NCI-H524 (cell line): ENCODE data around the gene MTERF1.
"Not testable (repeated sequence)": the region's sequence is repeated elsewhere in the genome, so short reads cannot be mapped to it uniquely, and the experiment has no call there.

Source experiments
- DNase-seq, 2 experiments: peaks; one replicate each; lab custom pipeline; 2025; lab: John Stamatoyannopoulos, UW

MTERF1 gene, protein sequence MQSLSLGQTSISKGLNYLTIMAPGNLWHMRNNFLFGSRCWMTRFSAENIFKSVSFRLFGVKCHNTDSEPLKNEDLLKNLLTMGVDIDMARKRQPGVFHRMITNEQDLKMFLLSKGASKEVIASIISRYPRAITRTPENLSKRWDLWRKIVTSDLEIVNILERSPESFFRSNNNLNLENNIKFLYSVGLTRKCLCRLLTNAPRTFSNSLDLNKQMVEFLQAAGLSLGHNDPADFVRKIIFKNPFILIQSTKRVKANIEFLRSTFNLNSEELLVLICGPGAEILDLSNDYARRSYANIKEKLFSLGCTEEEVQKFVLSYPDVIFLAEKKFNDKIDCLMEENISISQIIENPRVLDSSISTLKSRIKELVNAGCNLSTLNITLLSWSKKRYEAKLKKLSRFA

DNA sequence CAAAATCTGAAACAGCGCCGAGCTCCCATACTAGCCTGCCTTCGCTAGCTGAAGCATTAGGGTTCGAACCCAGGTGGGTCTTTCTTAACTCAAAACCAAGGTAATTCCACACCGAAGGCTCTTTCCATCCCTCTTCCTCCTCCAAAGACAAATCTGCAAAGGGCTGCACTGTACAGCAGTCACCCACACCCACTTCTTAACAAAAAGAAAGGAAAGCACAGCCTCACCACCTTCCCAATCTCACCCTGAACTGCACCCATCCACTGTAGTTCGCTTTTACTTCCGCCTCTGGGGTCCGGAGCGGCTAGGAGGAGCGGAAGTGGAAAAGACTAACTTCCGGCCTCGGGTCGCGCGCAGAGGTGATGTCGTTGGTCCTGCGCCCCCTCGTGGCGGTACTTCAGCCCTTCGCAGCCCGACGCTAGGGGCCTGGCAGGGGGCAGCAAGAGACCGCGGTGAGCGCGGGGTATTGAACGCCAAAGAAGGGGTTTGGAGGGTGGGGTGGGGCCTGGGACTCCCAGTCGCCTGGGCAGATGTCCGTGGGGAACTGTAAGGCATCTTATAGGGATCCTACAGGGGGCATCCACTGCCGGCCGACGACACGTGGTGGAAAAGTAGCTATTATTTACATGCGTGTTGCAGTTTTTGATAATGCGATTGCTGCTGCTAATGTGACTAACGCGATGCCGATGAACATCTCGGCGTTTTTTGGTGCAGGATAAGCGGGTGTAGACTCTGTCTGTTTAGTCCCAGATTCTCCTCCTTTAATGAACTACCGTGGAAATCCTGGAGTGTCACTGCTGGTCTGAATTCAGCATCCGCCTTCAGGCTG is at the start of gene MTERF1:
MTERF1 (minus strand) TSS at position 290 of the 829 bp plus-strand sequence. CDS start 619 bp downstream, outside the sequence.
- DNase-seq = peak; percentile 96

DNA sequence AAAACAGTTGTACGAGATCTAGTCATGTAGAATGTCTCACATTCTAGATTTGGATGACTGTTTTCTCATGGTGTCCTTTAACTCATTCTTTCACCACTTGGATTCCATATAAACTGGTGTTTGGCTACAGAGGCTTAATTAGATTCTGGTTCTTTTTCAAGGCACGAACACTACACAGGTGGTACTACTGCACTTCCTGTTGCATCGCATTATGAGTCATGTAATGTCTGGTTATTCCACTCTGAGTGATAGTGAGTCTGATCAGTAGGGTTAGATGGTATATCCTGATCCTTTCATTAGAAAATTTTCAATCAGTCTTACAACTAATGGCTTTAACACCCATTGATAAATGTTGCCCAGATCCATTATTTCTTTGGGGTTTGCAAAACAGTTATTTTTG is 49.0 kb upstream of the MTERF1 start:
- DNase-seq = no peak

DNA sequence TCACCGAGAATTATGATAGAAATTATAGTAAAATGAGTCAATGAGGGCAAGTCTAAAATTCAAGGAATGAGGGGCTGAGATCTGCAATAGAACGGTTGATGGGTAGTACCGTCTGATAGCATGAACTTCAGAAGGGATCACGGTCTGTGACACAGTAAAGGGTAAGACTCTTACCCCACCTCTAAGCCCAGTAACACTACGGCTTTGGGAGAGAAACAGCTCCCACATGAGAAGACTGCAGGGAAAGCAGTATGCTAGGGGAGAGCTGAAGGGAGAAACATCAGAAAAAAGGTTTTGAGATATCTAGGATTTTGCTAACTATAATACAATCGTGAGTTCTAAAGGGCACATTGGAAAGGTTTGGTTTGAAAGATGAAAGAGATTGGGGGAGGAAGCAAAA is 47.4 kb upstream of the MTERF1 start:
- no peak for DNase-seq

DNA sequence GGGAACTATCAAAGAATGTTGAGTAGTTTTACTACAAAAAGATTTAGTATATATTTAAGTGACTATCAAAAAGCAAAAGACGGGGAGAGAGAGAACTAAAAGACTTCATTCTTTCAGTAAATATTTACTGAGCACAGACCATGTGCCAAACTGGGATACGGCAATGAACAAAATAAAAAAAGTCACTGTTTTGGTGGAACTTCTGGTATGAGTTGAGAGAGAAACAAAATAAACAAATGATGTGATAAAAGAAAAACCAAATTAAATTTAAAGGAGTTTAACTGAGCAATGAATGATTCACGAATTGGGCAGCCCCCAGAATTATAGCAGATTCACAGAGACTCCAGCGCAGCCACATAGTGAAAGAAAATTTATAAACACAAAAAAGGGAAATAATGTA is 42.4 kb upstream of the MTERF1 start:
- no peak for DNase-seq

DNA sequence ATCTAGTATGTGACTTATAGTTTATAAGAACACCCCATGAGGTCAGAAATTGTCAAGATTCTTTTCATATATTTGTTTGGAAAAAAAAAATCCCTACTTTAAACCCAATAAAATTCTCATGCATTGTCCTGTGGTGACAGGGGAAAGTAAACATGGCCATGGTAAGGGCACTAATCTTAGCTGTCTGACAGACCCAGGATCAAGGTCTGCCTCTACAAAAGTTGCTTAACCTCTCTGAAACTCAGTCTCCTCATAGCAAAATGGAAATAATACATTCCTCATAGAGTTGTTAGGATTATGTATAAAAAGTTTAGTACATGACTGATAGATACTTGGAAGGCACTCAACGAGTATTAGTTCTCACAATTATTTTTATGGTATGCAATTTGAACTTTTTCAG is 37.9 kb upstream of the MTERF1 start:
- no peak for DNase-seq

DNA sequence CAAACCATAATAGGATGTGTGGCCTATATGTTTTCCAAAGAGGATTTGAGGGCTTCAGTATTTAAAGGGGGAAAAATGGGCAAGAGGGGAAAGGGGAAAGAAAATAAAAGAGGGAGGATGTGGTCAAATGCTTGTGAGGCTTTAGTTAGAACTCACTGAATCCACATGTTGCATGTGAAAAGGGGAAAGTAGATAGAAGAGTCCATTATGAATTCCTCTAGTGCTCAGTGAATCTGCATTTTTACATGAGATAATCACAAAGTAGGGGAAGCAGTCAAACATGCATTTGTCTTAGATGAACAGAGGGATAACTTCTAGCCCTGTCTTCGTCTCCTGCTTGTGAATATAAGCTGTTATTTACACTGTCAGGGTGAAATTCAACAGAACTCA is 35.5 kb upstream of the MTERF1 start:
- no peak for DNase-seq

DNA sequence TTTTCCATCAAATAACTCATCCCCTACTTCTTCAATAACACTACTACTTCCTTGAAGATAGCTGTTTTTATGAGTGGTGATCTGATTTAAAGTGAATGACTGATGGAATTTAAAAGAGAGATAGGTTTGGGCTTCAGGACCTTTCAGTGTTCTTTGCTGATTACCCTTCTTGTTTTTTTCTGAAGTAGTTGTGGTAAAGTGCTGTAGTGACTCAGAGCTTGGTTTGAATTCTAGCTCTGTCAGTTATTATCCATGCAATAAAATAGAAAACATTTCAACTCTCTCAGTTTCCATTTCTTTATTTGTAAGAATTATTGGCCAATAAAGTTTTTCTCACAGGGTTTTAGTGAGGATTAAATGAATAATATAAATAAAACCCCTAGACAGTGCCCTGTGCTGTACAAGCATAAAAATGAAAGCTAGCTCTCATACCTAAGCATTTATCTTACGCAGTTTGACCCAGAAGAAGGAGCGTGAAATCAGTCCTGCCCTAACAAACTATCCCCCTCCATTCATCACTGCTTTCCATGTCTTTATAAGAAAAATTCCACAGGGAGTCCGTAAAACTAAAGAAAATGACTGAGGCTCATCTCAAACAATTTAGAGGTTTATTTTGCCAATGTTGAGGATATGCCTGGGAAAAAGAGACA is 35.0 kb upstream of the MTERF1 start:
- no peak for DNase-seq

DNA sequence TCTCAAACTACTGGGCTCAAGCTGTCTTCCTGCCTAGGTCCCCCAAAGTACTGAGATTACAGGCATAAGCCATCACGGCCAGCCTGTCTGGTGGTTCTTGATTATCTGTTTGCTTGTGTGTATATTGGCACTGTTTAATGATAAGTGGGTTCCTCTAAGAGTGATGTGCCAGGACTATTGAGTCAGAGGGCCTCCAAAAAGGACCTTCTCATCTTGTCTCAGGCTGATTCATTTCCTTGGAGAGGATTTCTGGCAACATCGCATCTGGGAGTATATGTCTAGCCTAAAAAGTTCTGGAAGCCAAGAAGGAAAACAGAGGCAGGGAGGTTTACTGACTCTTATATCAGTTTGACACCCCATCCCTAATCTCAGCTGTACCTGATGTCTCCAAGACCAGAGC is 33.1 kb upstream of the MTERF1 start:
- DNase-seq = no peak

DNA sequence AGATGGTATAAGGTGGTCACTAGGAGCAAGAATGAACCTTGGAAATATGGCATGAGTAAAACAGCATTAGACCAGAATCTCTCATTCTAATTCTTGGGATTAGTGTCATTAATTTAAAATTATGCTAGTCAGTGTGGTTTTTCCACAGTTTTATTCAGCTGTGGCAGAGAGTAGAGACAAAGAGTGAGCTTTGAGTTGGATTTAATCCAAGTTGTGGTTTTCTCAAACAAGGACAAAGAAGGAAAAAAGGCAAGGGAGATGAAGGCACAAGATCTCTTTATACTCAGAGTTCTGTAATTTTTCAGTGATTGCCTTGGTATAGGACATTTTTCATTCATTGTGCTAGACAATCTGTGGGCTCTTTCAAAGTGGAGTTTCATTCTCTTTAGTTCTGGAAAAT is 32.0 kb upstream of the MTERF1 start:
- no peak for DNase-seq

DNA sequence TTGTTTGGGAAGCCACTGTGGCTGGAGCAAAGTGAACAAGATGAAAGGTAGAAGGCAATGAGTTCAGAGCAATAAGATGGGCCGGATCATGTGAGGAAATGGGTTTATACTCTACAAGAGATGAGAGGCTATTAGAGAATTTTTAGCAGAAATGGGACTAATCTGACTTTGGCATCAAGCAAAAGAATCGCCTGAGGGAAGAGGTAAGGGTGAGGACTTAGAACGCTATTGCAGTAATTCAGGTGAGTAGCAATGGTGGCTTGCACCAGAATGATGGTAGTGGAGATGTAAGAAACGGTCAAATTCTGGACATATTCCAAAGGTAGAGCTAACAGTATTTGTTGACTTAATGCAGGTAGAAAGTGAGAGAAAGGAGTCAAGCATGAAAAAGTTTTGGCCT is 30.6 kb upstream of the MTERF1 start:
- no peak for DNase-seq

DNA sequence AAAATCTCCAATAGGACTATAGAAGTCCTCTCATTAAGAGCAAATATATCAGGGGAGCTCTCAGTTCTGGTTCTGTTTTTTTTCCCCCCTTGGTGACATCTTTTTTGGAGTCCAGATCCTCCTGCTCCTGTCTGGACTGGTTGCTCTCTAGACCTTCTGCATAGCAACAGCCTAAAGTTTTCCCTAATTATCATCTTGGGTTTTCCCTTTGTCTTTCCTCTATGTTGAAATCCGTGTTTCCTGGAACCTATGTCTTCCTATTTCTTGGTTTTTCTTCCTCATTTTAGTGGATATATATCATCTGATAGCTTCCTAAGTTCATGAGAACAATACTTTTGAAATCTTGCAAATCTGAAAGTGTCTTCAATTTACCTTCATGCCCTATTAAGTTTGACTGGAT is 29.7 kb upstream of the MTERF1 start:
- no peak for DNase-seq

DNA sequence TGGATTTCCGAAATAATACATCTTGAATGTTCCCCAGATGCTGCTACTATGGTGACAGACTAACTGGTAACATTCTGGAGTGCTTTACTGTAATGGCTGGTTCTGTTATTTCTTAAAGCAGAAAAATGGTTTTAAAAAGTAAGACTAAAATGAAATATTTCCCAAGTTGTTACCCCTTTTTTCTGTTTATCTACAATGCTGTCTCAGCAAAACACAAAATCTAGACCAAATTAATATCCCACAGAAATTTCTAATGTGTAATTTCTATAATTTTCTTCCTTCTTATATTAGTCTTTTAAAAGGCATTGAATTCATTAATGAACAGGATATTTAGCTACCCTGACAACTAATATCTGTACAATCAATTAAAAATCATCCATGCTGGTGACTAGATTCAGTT is 19.1 kb upstream of the MTERF1 start:
- DNase-seq = no peak

DNA sequence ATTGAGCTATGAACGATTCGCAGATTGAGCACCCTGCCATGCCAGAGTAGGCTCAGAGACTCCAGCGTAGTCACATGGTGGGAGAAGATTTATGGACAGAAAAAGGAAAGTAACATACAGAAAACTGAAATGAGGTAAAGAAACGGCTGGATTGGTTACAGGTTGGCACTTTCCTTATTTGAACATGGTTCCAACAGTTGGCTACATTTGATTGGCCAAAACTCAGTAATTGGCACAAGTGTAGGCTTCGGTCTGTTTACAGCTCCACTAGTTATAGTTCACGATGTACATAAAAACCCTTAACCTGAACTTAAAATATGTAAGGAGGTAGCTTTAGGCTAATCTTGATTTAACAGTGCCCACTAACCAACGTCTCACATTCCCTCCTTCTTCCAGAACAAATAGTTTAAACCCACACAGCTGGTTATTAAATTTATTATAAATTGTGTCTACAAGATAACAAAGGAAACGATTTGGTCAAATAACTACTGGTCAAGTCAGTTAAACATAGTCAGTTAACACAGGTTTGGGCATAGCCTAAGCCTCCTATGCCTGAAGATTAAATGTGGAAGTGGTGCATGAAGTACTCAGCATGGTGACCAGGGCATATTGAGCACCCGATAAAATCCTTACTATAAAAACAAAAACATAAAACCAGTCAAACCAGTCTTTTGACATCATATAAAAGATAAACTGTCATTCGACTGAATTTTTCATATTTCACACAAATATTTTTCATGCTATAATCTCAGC is 17.9 kb upstream of the MTERF1 start:
- no peak for DNase-seq

DNA sequence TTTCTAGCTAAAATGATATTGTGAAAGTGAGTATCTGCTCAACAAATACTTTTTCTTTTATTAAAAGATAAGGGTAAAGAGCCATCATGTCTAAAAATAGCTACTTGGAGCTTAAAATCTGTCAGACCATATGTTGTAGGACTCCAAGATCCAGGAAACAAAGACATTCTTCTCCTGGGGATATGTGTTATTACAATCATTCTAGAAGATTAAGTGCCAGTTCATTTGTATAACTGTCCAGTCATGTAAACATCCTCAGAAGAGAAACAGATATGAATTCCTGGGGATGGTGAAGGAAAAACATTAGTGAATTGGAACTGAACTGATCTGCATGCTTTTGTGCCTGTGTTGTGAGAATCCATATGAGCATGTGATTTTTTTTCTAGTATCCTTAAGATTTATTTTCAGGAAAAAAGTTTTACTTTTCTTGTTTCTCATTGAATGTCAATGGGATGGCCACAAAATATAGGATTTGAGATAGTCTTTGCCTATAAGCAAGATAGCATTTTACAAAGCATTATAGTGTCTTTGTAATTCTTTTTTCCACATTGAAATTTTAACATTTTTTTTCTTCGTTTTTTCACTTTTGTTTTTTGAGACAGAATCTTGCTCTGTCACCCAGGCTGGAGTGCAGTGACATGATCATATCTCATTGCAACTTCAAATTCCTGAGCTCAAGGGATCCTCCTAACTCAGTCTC is 14.4 kb upstream of the MTERF1 start:
- DNase-seq = peak; percentile 14 to 72

DNA sequence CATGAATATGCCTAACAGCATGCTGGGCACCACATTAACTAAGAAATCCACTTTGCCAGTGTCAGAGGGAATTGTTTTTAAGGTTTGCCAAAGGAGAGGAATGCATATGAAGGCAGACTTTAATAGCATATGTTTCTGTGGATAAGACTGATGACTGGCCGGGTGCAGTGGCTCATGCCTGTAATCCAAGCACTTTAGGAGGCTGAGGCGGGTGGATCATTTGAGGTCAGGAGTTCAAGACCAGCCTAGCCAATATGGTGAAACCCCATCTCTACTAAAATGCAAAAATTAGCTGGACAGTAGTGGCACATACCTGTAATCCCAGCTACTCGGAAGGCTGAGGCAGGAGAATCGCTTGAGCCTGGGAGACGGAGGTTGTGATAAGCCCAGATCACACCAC is 13.2 kb upstream of the MTERF1 start:
- peak in 1 of 2 experiments; percentile 46 for DNase-seq

DNA sequence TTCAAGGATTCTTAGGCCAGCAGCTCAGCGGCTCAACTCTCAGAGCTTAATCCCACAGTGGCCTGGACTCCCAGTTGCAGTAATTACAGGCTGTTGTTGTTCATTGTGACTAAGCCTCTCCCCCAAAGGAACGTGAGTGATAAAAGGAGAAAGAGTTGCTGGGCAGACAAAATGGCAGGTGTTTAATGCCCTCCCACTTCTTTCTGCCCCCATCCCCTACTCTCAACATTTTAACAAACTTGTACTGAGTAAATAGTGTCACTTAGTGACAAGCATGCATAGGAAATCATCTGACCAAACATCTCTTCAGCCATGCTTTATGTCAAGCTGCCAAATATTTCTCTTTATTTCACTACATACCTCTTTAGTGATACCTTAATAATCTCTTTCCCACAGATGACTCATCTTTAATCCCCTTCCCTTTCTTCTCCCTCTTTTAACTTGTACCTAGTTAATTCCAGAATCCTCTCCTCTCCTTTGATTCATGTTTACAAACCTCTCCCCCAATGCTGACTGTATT is 12.4 kb upstream of the MTERF1 start:
- DNase-seq = peak; percentile 82 to 92

DNA sequence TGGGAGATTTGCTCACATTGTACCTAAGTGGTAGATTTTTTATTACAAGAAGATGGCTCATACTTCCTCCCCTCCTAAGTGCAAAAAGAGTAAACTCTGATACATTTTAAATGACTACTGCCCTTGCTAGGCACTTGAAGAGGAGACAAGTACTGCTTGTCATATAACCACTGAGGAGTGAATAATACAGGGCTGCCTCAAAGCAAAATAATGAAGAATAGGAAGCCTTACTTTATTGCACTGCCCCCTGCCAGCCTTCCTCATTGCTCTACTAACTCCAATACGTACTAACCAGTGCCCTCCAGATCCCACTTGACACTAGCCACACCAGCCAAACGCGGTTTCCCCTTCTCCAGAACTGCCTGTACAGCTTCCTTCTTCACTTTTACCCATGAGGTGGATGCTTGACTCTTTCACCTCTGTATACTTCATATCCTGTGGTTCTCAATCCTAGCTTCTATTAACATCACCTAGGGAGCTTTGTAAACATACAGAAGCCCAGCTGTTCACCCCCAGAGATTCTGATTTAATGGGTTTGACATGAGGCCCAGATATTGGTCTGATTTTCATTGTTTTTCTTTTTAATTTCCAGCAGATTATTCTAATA is 11.7 kb upstream of the MTERF1 start:
- peak; percentile 77 to 78 for DNase-seq

DNA sequence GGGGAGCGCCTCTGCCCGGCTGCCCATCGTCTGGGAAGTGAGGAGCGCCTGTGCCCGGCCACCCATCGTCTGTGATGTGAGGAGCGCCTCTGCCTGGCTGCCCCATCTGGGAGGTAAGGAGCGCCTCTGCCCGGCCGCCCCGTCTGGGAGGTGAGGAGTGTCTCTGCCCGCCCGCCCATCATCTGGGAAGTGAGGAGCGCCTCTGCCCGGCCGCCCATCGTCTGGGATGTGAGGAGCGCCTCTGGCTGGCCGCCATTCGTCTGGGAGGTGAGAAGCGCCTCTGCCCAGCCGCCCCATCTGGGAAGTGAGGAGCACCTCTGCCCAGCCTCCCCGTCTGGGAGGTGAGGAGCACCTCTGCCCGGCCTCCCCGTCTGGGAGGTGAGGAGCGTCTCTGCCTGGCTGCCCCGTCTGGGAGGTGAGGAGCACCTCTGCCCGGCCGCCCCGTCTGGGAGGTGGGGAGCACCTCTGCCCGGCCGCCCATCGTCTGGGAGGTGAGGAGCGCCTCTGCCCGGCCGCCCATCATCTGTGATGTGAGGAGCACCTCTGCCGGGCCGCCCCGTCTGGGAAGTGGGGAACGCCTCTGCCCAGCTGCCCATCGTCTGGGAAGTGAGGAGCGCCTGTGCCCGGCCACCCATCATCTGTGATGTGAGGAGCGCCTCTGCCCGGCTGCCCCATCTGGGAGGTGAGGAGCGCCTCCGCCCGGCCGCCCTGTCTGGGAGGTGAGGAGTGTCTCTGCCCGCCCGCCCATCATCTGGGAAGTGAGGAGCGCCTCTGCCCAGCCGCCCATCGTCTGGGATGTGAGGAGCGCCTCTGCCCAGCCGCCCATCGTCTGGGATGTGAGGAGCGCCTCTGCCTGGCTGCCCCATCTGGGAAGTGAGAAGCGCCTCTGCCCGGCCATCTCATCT is 8.0 kb upstream of the MTERF1 start:
- not testable (repeated sequence) for DNase-seq

DNA sequence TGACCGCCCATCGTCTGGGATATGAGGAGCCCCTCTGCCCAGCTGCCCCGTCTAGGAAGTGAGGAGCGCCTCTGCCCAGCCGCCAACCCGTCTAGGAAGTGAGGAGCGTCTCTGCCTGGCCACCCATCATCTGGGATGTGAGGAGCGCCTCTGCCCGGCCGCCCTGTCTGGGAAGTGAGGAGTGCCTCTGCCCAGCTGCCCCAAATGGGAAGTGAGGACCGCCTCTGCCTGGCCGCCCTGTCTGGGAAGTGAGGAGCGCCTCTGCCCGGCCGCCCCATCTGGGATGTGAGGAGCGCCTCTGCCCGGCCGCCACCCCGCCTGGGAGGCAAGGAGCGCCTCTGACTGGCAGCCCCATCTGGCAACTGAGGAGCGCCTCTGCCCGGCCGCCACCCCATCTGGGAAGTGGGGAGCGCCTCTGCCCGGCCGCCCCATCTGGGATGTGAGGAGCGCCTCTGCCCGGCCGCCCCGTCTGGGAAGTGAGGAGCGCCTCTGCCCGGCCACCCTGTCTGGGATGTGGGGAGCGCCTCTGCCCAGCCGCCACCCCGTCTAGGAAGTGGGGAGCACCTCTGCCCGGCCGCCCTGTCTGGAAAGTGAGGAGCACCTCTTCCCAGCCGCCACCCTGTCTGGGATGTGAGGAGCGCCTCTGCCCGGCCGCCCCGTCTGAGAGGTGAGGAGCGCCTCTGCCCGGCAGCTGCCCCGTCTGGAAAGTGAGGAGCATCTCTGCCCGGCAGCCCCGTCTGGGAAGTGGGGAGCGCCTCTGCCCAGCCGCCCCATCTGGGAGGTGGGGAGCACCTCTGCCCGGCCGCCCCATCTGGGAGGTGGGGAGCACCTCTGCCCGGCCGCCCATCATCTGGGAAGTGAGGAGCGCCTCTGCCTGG is 7.1 kb upstream of the MTERF1 start:
- DNase-seq = not testable (repeated sequence)
